Measurements from ENCODE around the gene DNAJC1.

GRCh38 chr10:21910798-21911197 lies 92.7 kb downstream of the DNAJC1 start:
- TF ChIP-seq CTCF (IDR thresholded peaks at IDR 0.05 in 2 of 3, conservative IDR thresholded peaks at IDR 0.05 in 1 of 3; ENCODE audit: control insufficient read depth in 2 of 3, extremely low read depth in 1 of 3, insufficient read depth in 1 of 3, low read depth in 3 of 3, low read length in 3 of 3) (no peak), PBX3 (IDR thresholded peaks at IDR 0.05; ENCODE audit: insufficient replicate concordance, low read depth, low read length) (no peak)

All from GM12878 (cell line).